IMR-90 (cell line): ENCODE measurements around the gene ZNF573. TPM values are rescaled to one million over a fixed set of nuclear protein-coding genes. Genes with fewer than 3 reads are reported as not detected.
A peak's percentile ranks its signal among the peaks of the same experiment; 100 is the strongest.

Source experiments
- ATAC-seq: fragments of 200-7000 bp; cut with Tn5 transposase; 2 replicates; pipeline ENCODE4 v1.9.1; 2020; ENCODE audit warnings: low read depth, mild to moderate bottlenecking, moderate library complexity
- BruUV-seq: library from RNA; stranded (reverse); fragments of 400-500 nt; replicated peaks from 2 replicates; lab custom pipeline; 2021; lab: Mats Ljungman, UMichigan
- CTCF ChIA-PET: fragments of 300-600 bp; formaldehyde crosslinking; extraction: SDS; loops from one replicate; lab custom pipeline; 2021; ENCODE audit warnings: antibody characterized with exemption; lab: Yijun Ruan, JAX
- POLR2A ChIA-PET: fragments of 300-600 bp; sonication (Branson Sonifier 250); formaldehyde crosslinking; loops from one replicate; lab custom pipeline; 2022; ENCODE audit warnings: antibody characterized with exemption; ENCODE audit not compliant: unreplicated experiment; lab: Charles Lee
- DNase-seq: peaks from one replicate; pipeline ENCODE4 v3.0.0; 2013
- H2AFZ ChIP-seq: replicated peaks from 2 replicates; pipeline ENCODE3; 2013; ENCODE audit warnings: low read length, mild to moderate bottlenecking; ENCODE audit not compliant: poor library complexity
- H2AK5ac ChIP-seq: 2 replicates; pipeline ENCODE4 v1.6.1; 2013; ENCODE audit warnings: low read depth, low read length, inconsistent platforms
- H2AK9ac ChIP-seq: replicated peaks from 2 replicates; pipeline ENCODE3; 2013; ENCODE audit warnings: mild to moderate bottlenecking, low read depth, low read length, moderate library complexity; ENCODE audit not compliant: poor library complexity
- H2BK120ac ChIP-seq: 2 replicates; pipeline ENCODE4 v1.6.1; 2013; ENCODE audit warnings: low read depth, low read length, inconsistent platforms
- H2BK15ac ChIP-seq: 3 replicates; pipeline ENCODE4 v1.6.1; 2013; ENCODE audit warnings: low read depth, low read length, inconsistent platforms
- H2BK20ac ChIP-seq: 2 replicates; pipeline ENCODE4 v1.6.1; 2013; ENCODE audit warnings: low read depth, mild to moderate bottlenecking, inconsistent platforms, low read length, moderate library complexity
- H2BK5ac ChIP-seq: 2 replicates; pipeline ENCODE4 v1.6.1; 2013; ENCODE audit warnings: mild to moderate bottlenecking, low read depth, low read length, inconsistent platforms; ENCODE audit not compliant: poor library complexity, severe bottlenecking
- H3K14ac ChIP-seq: replicated peaks from 2 replicates; pipeline ENCODE4 v1.6.1; 2013; ENCODE audit warnings: low read depth, low read length, inconsistent platforms
- H3K18ac ChIP-seq: 2 replicates; pipeline ENCODE4 v1.6.1; 2013; ENCODE audit warnings: low read depth, low read length, control low read depth
- H3K23ac ChIP-seq: 2 replicates; pipeline ENCODE4 v1.6.1; 2013; ENCODE audit warnings: low read depth, low read length, inconsistent platforms
- H3K27ac ChIP-seq: 2 replicates; pipeline ENCODE4 v1.5.1; 2013; ENCODE audit warnings: mild to moderate bottlenecking, control low read depth, low read length; ENCODE audit not compliant: insufficient read depth
- H3K27me3 ChIP-seq: 2 replicates; pipeline ENCODE4 v1.6.1; 2013; ENCODE audit warnings: low read length; ENCODE audit not compliant: control insufficient read depth, insufficient read depth
- H3K36me3 ChIP-seq: 2 replicates; pipeline ENCODE4 v1.6.1; 2013; ENCODE audit warnings: low read length, mixed read lengths; ENCODE audit not compliant: control insufficient read depth, insufficient read depth
- H3K4ac ChIP-seq: 2 replicates; pipeline ENCODE4 v1.6.1; 2013; ENCODE audit warnings: low read depth, low read length, inconsistent platforms
- H3K4me1 ChIP-seq: 2 replicates; pipeline ENCODE4 v1.6.1; 2013; ENCODE audit warnings: low read length, mixed read lengths; ENCODE audit not compliant: control insufficient read depth, insufficient read depth
- H3K4me2 ChIP-seq: 2 replicates; pipeline ENCODE4 v1.6.1; 2013; ENCODE audit warnings: low read depth, mild to moderate bottlenecking, control low read depth, low read length, moderate library complexity
- H3K4me3 ChIP-seq: 2 replicates; pipeline ENCODE4 v1.5.1; 2013; ENCODE audit warnings: low read depth, mild to moderate bottlenecking, control low read depth, low read length, moderate library complexity; ENCODE audit not compliant: insufficient read depth
- H3K56ac ChIP-seq: 2 replicates; pipeline ENCODE4 v1.6.1; 2013; ENCODE audit warnings: low read length, inconsistent platforms; ENCODE audit not compliant: insufficient read depth; ENCODE audit errors: extremely low read depth
- H3K79me1 ChIP-seq, 2 experiments: 2 replicates each; pipeline ENCODE4 v1.6.1; 2013; ENCODE audit warnings: low read length in 2 of 2, inconsistent platforms in 1 of 2, low read depth in 1 of 2
- H3K9ac ChIP-seq: 2 replicates; pipeline ENCODE4 v1.6.1; 2013; ENCODE audit warnings: low read depth, low read length, control low read depth
- H3K9me1 ChIP-seq: 2 replicates; pipeline ENCODE4 v1.6.1; 2013; ENCODE audit warnings: low read length, inconsistent platforms; ENCODE audit not compliant: insufficient read depth
- H3K9me3 ChIP-seq: 2 replicates; pipeline ENCODE4 v1.6.1; 2013; ENCODE audit warnings: low read length; ENCODE audit not compliant: control insufficient read depth, insufficient read depth
- H4K20me1 ChIP-seq: 2 replicates; pipeline ENCODE4 v1.6.1; 2013; ENCODE audit warnings: low read length, inconsistent platforms; ENCODE audit not compliant: insufficient read depth
- H4K5ac ChIP-seq: 2 replicates; pipeline ENCODE4 v1.6.1; 2013; ENCODE audit warnings: mild to moderate bottlenecking, low read depth, low read length, control low read depth
- H4K8ac ChIP-seq, 2 experiments: 2 replicates each; pipeline ENCODE4 v1.6.1; 2013; ENCODE audit warnings: low read depth in 2 of 2, low read length in 2 of 2, control low read depth in 1 of 2, inconsistent platforms in 1 of 2
- H4K91ac ChIP-seq: 2 replicates; pipeline ENCODE4 v1.6.1; 2013; ENCODE audit warnings: low read depth, low read length, inconsistent platforms; ENCODE audit not compliant: insufficient read depth
- BHLHE40 ChIP-seq: fragments of 150-350 bp; IDR thresholded peaks from 2 replicates; pipeline ENCODE4 v1.6.1; 2016; ENCODE audit warnings: mild to moderate bottlenecking, low read depth, low read length
- CEBPB ChIP-seq: IDR thresholded peaks from 2 replicates; pipeline ENCODE4 v1.6.1; 2012; ENCODE audit warnings: low read depth, low read length, improper control_type of control experiment
- WGBS, 2 experiments: methylation state at CpG; one replicate each; pipeline versions ENCODE4 v1.1.5 to v1.1.7; 2013; ENCODE audit warnings: missing lambda C conversion rate in 2 of 2; ENCODE audit not compliant: insufficient read length in 1 of 2; ENCODE audit errors: extremely low coverage in 2 of 2; 5-methylcytosine and 5-hydroxymethylcytosine counted together
- dilution Hi-C: fragments of 300-500 bp; cut with HindIII; formaldehyde crosslinking; loops from one replicate; pipeline ENCODE4 v1.14.3; 2018; ENCODE audit warnings: low sequenced_read_pairs; ENCODE audit not compliant: unreplicated experiment
- in situ Hi-C: fragments of 300-500 bp; cut with MboI; formaldehyde crosslinking; loops from 3 replicates; pipeline ENCODE4 v1.14.3; 2019; ENCODE audit warnings: low sequenced_read_pairs, inconsistent platforms, mixed read lengths
- intact Hi-C: fragments of 100-400 bp; cut with micrococcal nuclease; formaldehyde crosslinking; loops from 2 replicates; pipeline ENCODE4 v1.10.0; 2022
- polyA plus RNA-seq, 3 experiments: library from polyadenylated mRNA; depleted of rRNA; stranded (reverse); fragments of >200 nt; gene quantifications; 2 replicates each; pipeline ENCODE4 v1.2.3, GENCODE V29; 2012; ENCODE audit warnings: low replicate concordance in 1 of 3
- total RNA-seq: library from RNA; depleted of rRNA; stranded (reverse); fragments of >200 nt; gene quantifications from 2 replicates; pipeline ENCODE4 v1.2.3, GENCODE V29; 2012

The ZNF573 gene
- total and polyA plus RNA-seq, 2 of the 4 experiments (the other 2 are of a cell fraction) = 0.80 to 3.2 TPM

- ATAC-seq = no peak
- Histone ChIP-seq H2BK15ac (no peak overlapping the region), H3K18ac (no peak overlapping the region), H3K36me3 (no peaks in the 10 kb centered on the region), H3K56ac (peak overlapping the region; percentile 76; the same call in 1 of the 2 replicates), H2AFZ (peak overlapping the region; percentile 98), H2BK5ac (peak overlapping the region; percentile 51), H4K20me1 (no peaks in the 10 kb centered on the region), H3K9ac (peak overlapping the region; percentile 72), H2AK9ac (peak overlapping the region; percentile 75), H3K79me1 (peaks cover 8 to 11% of the 10 kb centered on the region in 2 experiments), H2BK120ac (no peak overlapping the region), H3K4me2 (peak overlapping the region; percentile 86), H2BK20ac (no peak overlapping the region), H3K23ac (peak overlapping the region; percentile 80), H3K9me1 (no peaks in the 10 kb centered on the region), H3K4me3 (peak overlapping the region; percentile 76), H3K27ac (peak overlapping the region; percentile 58), H4K5ac (peak overlapping the region; percentile 69), H3K9me3 (no peaks in the 10 kb centered on the region; the same call in 1 of the 2 replicates), H4K8ac (peak overlapping the region; percentile 91 to 95), H3K4me1 (0 out of 2 replicates have a peak, but pooled peaks cover 2% of the 10 kb centered on the region), H3K14ac (peak overlapping the region; percentile 86), H3K27me3 (no peaks in the 10 kb centered on the region), H2AK5ac (peak overlapping the region; percentile 61), H3K4ac (peak overlapping the region; percentile 85), H4K91ac (peak overlapping the region; percentile 82; the same call in 1 of the 2 replicates)
- ChIA-PET POLR2A (no interaction called here), CTCF (no interaction called here)
- TF ChIP-seq CEBPB (0 out of 2 replicates have a peak, but pooled peaks have one; percentile 23), BHLHE40 (no peak)
- DNase-seq = peak; percentile 0
- in situ Hi-C loops (no loop called here), intact Hi-C loops (loop anchor here (1.0 to 10.0 kb wide), 3 partner anchors 59 to 184 kb away; partner anchors contain the start of genes ZNF540, ZNF571 and ZNF607), dilution Hi-C loops (no loop called here)
- BruUV-seq = no TSS peak
- WGBS, 2 experiments = no CpG with 5 or more reads among the region's 7 CpGs
Observed at GRCh38 chr19:37778613-37779126, 716 bp downstream of the ZNF573 start.
